ENCODE results near the gene KANSL3.

Gene KANSL3

DNA sequence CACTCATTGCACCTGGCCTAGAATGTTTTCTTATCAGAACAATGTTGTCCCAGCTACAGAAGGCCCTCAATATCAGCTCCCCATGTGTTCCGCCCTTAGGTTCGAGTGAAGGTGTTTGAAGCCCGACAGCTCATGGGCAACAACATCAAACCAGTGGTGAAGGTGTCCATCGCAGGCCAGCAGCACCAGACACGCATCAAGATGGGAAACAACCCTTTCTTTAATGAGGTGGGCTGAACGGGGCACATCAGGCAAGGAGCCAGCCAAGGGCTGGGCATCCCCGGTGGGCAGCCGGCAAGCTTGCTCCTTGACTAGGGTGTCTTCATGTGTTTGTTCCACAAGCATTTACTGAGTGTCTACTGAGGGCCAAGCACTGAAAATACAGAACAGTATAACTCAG lies 13.7 kb upstream of the KANSL3 start:
- no peak for FAIRE-seq

GRCh38 chr2:96649342-96649741 lies 11.2 kb upstream of the KANSL3 start:
- no peak for FAIRE-seq

GRCh38 chr2:96648306-96648930 lies 10.3 kb upstream of the KANSL3 start:
- no peak for FAIRE-seq

GRCh38 chr2:96647681-96648080 lies 9.6 kb upstream of the KANSL3 start:
- no peak for FAIRE-seq

GRCh38 chr2:96642564-96643360 lies 4.7 kb upstream of the KANSL3 start, which contains the start of gene FER1L5:
TSS of gene FER1L5 (plus strand) at chr2:96642764. CDS start at chr2:96642837, 73 bp downstream.
- FAIRE-seq = peak; percentile 83

DNA sequence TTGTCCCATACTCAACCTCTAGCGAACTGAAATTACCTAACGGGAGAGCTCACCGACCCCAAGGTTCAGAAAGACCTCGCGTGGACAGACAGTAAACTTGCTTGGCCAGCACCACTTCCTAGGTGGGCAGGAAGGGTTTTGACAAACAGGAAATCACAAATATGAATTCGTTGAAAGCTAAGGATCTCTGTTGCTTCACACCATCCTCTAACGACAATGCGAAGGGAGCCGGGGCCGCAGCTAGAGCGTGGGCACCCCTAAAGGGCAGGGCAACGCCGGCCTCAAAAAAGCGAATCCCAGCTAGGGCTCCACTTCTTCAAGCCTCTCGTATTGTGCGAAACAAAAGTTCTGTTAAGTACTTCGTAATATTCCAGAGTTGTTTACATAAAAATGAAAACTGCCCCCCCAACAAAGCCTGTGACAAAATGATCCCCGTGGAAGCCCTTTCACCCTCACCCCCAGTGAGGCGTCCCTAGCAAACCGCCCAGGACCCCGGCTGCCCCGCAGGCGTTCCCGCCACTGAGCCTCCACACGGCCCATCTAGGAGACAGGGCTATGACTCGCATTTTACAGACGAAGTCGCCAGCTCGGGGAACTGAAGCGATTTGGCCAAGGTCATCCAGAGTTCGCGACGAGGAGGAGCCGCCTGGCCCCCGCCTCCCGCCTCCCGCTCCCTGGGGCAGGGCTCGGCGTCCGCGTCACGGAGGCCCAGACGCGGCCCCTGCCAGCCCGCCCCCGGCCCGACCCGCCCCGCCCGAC lies 548 bp downstream of the KANSL3 start:
- FAIRE-seq = no peak

- FAIRE-seq = no peak
Measured at GRCh38 chr2:96636551-96637171, 1.5 kb downstream of the KANSL3 start.

GRCh38 chr2:96633641-96634040 lies 4.5 kb downstream of the KANSL3 start:
- no peak for FAIRE-seq

DNA sequence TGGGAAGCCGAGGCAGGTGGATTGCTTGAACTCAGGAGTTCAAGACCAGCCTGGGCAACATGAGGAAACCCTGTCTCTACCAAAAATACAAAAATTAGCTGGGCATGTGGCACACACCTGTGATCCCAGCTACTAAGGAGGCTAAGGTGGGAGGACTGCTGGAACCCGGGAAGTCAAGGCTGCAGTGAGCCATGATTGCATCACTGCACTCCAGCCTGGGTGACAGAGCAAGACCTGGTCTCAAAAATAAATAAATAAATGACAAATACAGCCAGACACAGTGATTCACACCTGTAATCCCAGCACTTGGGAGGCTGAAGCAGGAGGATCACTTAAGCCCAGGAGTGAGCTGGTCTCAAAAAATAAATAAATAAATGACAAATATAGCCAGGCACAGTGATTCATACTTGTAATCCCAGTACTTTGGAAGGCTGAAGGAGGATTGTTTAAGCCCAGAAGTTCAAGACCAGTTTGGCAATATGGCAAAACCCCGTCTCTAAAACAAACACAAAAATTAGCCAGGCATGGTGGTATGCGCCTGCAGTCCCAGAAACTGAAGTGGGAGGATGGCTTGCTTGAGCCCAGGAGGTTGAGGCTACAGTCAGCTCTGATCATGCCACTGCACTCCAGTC lies 6.2 kb downstream of the KANSL3 start:
- no peak for FAIRE-seq

- no peak for FAIRE-seq
Measured at GRCh38 chr2:96626553-96626942, 11.6 kb downstream of the KANSL3 start.

DNA sequence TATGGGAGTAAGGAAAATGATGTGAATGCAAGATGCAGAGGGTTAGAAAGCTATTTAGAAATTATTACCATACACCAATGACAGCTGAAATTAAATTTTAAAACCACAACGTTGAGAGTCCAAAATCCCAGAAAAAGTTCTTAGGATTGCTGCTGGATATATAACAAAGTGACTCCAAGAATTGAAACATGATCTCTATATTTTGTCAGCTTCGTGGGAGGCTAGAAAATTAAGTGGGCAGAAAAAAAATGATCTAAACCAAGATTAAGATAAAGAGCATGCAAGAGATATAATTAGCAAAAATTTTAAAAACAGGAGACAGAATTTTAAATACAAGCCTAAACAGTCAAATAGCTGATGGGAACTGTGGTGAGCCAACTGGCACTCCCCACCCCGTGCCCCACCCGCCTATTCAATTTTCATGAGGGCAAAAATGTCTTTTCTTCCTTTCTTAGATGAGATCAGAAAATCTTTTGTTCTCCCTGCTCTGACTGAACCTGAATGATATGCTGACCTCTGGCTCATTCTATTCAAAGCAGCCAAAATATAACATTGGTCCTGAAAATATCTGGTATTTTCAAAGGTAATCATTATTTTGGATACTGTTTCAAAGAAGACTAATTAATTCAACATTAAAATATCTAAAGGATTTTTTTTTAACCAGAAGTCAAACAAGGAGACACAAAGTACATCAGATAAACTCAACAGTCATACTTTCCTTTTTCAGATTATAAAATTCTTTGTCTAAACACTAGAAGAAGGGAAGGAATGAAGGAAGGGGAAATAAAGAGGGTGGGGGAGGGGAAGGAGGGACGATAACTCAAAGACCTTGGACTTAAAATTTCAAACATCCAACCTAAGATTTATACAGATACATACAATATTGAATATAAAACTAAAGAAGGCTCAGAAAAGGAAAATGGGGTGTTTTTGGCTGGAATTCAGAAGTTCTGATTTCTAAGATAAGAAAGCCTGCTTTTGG lies 12.2 kb downstream of the KANSL3 start:
- no peak for FAIRE-seq

- no peak for FAIRE-seq
Measured at GRCh38 chr2:96623116-96623515, 15.0 kb downstream of the KANSL3 start.

- FAIRE-seq = no peak
Measured at GRCh38 chr2:96622544-96622943, 15.6 kb downstream of the KANSL3 start.

GRCh38 chr2:96618596-96619283 lies 19.4 kb downstream of the KANSL3 start:
- FAIRE-seq = no peak

DNA sequence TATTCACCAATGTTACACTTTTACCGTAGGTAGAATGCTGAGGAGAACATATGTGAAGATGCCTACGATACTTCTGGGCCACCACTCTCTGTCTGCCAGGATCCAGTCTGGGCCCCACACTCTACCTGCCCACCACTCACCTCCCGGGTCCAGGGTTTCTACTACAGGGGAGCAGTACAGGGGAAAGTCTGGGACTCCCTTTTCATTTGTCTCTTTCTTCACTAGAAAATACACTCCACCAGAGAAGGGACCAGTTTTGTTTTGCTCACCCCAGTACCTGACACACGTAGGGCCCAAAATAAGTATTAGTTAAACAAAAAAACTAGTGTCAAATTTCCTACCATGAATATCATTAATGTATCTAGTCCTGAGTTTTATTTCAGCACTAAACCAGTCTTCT lies 21.1 kb downstream of the KANSL3 start:
- FAIRE-seq = no peak

DNA sequence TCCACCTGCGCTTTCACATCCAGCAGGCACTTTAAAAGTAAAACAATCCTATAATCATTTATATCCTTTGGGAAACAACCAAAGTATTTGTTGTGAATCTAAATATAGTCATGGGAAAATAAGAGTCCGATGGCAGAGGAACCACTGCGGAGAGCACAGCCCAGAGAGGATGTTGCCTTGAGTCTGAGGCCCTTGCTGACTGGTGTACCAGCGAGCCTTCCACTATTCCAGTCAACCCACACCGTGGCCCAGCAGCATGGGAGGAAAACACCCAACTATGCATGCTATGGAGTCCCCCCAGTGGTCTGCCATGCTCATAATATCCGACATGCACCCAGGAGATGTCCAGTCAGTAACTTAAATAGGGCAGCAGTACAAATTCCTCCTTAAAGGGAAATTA lies 21.6 kb downstream of the KANSL3 start:
- FAIRE-seq = no peak

DNA sequence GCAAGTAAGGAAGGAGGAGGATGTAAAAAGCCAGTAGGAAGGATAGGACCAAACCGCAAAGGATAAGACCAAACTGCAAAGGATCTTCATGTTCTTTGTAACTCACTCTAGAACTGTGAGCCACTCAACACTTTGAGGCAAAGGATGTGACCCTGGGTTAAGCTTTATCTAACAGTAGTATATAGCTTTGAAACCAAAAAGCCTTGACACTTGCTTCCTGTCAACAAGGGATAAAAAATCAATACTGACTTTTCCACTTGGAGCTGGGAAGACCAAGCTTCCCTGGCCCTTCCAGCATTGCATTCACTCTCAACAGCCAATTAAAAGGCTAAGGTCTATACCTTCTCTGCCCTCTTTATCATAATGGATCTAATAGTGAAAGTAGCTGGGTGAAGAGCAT lies 22.0 kb downstream of the KANSL3 start:
- no peak for FAIRE-seq

DNA sequence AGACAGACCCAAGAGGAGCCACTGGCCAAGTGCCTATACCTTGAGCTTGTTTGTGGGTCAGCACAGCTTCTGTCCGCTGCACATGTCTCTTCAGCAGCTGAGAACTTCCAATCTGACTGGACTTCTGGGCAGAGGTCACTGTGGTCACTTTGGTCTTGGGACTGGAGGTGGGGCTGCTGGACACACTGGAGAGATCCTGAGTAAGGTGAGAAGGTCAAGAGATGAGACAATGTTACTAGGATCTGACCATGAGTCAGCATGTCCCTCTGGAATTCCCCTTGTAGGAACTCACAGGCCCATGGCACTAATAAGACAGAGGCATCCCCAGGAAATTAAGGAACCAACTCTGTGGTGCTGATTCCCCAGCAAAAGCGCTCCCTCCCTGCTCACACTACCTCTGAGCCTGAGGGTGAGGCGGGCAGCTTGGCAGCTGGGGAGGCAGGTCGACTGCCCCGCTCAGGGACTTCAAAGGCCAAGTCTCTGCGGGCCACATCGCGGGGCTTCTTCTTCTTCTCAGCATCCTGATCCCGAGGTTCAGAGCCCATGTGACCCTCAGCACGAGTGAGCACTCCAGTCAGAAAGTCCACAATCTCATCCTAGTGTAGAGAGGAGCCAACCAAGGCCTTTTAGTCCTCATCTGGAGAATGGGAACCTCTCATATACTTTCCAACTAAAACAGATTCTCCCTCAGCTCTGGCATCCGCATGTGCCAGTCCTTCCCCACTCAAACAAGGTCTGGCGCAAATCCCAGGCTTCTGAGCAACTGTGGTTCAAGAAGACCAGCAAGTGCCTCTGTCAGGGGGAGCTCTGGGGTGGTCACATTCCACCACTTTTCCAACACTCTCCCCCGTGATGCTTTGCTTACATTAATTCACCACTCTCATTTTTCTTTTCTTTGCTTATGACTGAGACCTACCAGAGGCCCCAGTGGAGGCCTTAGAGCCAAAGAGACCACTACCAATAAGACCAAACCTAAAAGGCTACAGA lies 29.4 kb downstream of the KANSL3 start:
- FAIRE-seq = no peak

- no peak for FAIRE-seq
Measured at GRCh38 chr2:96604104-96604503, 34.0 kb downstream of the KANSL3 start.

Data from islet of Langerhans (tissue), 1 donor.